Body of pancreas (tissue), 4 donors: ENCODE results near the gene PPME1. TPM values are rescaled to one million over a fixed set of nuclear protein-coding genes. Genes with fewer than 3 reads are reported as not detected.

Experiments used
- ATAC-seq: fragments of 150-250 bp; one replicate; pipeline ENCODE4 v1.9.1; 2016
- DNase-seq, 4 donors: peaks; one replicate each; pipeline ENCODE4 v3.0.0-alpha.2; 2019
- H3K27ac ChIP-seq, 4 donors: fragments of 200-600 bp; sonication (generic); 1 replicate in 3 of 4; 2 replicates in 1 of 4; pipeline versions ENCODE4 v1.5.1 to v1.6.1; 2016 to 2019; ENCODE audit warnings: mild to moderate bottlenecking in 1 of 4, mixed read lengths in 1 of 4, moderate library complexity in 1 of 4
- H3K27me3 ChIP-seq, 2 donors: fragments of 200-600 bp; sonication (generic); one replicate each; pipeline ENCODE4 v1.6.0; 2016; ENCODE audit warnings: mild to moderate bottlenecking in 1 of 2
- H3K36me3 ChIP-seq, 2 donors: fragments of 200-600 bp; sonication (generic); replicated peaks in 1 of 2; 2 replicates each; pipeline ENCODE4 v1.5.1; 2016; ENCODE audit warnings: low read depth in 2 of 2; ENCODE audit not compliant: insufficient read depth in 1 of 2
- H3K4me1 ChIP-seq: fragments of 200-600 bp; sonication (generic); one replicate; pipeline ENCODE4 v1.6.0; 2016
- H3K4me3 ChIP-seq, 2 donors: fragments of 200-600 bp; sonication (generic); 1 replicate in 1 of 2; 2 replicates in 1 of 2; pipeline ENCODE4 v1.5.1; 2016 to 2019
- H3K9me3 ChIP-seq, 3 donors: fragments of 200-600 bp; sonication (generic); 1 replicate in 2 of 3; 2 replicates in 1 of 3; pipeline ENCODE4 v1.5.1; 2016
- POLR2A ChIP-seq, 3 donors: fragments of 450-650 bp; IDR thresholded peaks; one replicate each; pipeline ENCODE4 v1.6.1; 2016; ENCODE audit warnings: antibody characterized with exemption in 3 of 3, mild to moderate bottlenecking in 2 of 3
- WGBS, 2 donors: methylation state at CpG; one replicate each; pipeline ENCODE4 v1.1.5; 2017; 5-methylcytosine and 5-hydroxymethylcytosine counted together
- intact Hi-C: fragments of 100-400 bp; cut with DNase I; formaldehyde crosslinking; loops from one replicate; pipeline ENCODE4 v1.15.1; 2023
- total RNA-seq, 2 donors: library from RNA; depleted of rRNA; stranded (reverse); fragments of >200 nt; gene quantifications; one replicate each; pipeline ENCODE4 v1.1.0, GENCODE V29; 2016
- TF ChIP-seq, protein P1 (sequence below), 7 experiments: fragments of 450-650 bp in 4 of 7; fragments of 200-600 bp in 3 of 7; sonication (generic) in 3 of 7; IDR thresholded peaks; one replicate each; pipeline ENCODE4 v1.5.1; 2016 to 2019; ENCODE audit warnings: antibody characterized with exemption in 7 of 7

Gene PPME1
- total RNA-seq, 2 donors from 2014 or later: 10.9 to 12.9 TPM

DNA sequence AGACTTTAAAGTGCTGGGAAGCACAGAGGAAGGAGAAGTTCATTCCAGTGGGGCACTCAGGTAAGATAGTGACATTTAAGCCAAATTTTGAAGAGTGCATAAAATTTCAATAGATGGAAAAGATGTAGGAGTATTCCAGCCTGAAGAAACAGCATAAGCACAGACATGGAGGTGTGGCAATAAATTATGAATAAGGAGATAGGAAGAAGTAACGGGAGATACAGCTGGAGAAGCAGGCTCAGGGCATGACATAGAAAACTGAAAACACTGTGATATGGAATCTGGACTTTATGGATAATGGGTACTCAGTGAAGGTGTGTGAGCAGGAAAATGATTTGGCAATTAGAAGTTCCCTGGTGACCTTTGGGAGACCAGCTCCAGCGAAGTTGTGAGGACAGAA, 107.0 kb downstream of the PPME1 start:
- no peaks in the 10 kb centered on the region for H3K9me3 ChIP-seq
- H3K27me3 ChIP-seq: no peaks in the 10 kb centered on the region
- no peaks in the 10 kb centered on the region for H3K4me1 ChIP-seq
- intact Hi-C loops: no loop called here
- no peaks in the 10 kb centered on the region for H3K36me3 ChIP-seq
- TF ChIP-seq, protein P1, sequence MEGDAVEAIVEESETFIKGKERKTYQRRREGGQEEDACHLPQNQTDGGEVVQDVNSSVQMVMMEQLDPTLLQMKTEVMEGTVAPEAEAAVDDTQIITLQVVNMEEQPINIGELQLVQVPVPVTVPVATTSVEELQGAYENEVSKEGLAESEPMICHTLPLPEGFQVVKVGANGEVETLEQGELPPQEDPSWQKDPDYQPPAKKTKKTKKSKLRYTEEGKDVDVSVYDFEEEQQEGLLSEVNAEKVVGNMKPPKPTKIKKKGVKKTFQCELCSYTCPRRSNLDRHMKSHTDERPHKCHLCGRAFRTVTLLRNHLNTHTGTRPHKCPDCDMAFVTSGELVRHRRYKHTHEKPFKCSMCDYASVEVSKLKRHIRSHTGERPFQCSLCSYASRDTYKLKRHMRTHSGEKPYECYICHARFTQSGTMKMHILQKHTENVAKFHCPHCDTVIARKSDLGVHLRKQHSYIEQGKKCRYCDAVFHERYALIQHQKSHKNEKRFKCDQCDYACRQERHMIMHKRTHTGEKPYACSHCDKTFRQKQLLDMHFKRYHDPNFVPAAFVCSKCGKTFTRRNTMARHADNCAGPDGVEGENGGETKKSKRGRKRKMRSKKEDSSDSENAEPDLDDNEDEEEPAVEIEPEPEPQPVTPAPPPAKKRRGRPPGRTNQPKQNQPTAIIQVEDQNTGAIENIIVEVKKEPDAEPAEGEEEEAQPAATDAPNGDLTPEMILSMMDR (IDR thresholded peaks at IDR 0.05): no peak
- no peak for TF ChIP-seq POLR2A (IDR thresholded peaks at IDR 0.05)
- H3K27ac ChIP-seq: no peak overlapping the region
- DNase-seq (no peak), ATAC-seq (no peak)
- 90 to 94% methylated on average over 2 of the region's 2 CpGs for WGBS, 2 donors
- no peak overlapping the region for H3K4me3 ChIP-seq

DNA sequence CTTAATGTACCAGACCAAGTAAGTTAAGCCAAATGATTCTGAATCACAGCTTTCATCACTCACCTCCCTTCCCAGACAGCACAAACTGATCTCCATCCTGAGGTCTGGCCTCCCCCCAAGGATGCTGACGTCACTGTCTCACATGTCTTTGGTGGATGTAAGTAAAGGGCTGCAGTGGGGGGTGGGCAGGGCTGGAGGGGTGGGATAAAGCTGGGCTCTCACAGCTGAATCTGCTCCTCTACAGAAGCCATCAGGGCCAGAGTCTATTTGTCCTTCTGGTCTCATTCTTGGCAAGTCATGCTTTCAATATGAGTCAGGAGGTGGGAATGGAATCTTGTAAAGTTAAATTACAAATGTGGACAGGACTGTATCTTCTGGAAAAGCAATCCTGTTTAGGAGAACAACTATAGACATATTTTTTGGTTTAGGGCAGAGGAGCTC, 107.7 kb downstream of the PPME1 start:
- DNase-seq: peak; percentile 31 to 63 (median 41)
- Histone ChIP-seq H3K27me3 (no peaks in the 10 kb centered on the region), H3K4me3 (no peak overlapping the region), H3K27ac (no peak overlapping the region), H3K36me3 (no peaks in the 10 kb centered on the region), H3K4me1 (peaks cover 2% of the 10 kb centered on the region), H3K9me3 (no peaks in the 10 kb centered on the region)
- WGBS, 2 donors: 71 to 83% methylated on average over 1 of the region's 1 CpG
- intact Hi-C loops: no loop called here
- TF ChIP-seq, protein P1 (IDR thresholded peaks at IDR 0.05): no peak
- TF ChIP-seq POLR2A (IDR thresholded peaks at IDR 0.05): no peak
- ATAC-seq: peak; percentile 56

DNA sequence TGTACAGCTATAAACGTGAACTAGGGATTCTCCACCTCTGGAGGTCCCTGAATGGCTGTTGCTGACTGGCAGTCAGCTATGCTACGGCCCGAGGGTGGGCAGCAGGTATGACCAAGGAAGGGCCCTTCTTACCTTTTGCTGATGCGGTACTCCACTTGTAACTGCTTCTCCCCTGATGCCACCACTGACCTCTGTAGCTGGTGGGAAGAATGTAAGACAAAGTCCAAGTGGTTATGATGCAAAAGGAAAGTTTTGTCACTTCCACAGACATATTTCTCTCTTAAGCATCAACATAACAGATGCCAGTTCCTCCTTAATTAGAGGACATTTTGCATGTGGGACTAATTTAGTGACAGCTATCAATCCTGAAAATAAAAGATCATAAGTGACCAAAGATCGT, 108.2 kb downstream of the PPME1 start:
- Histone ChIP-seq H3K27ac (no peak overlapping the region), H3K36me3 (no peaks in the 10 kb centered on the region), H3K9me3 (no peaks in the 10 kb centered on the region), H3K4me3 (no peak overlapping the region), H3K27me3 (no peaks in the 10 kb centered on the region), H3K4me1 (peaks cover 7% of the 10 kb centered on the region)
- 74 to 84% methylated on average over 5 of the region's 5 CpGs for WGBS, 2 donors
- ATAC-seq (no peak), DNase-seq (no peak)
- intact Hi-C loops: no loop called here
- TF ChIP-seq, protein P1 (IDR thresholded peaks at IDR 0.05): no peak
- no peak for TF ChIP-seq POLR2A (IDR thresholded peaks at IDR 0.05)

DNA sequence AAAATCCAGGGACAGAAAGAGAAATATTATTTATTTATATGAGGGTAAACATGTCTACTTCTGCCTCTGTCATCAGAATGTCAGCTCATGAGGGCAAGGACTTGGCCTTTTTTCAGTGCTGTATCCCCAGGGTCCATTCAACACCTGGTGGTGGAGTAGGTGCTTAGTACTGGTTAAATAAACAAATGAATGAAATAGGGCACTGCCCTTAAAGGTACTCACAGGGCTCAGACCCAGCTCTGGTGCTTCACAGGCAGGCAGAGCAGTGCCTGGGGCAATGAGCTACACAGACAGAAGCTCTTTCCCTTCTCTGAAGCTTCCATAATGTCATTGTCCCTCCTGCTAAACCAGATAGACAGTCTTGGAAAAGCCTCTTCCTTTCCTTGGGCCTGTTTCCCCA, 109.4 kb downstream of the PPME1 start:
- intact Hi-C loops: no loop called here
- Histone ChIP-seq H3K27me3 (no peaks in the 10 kb centered on the region), H3K4me3 (no peak overlapping the region), H3K4me1 (peaks cover 8% of the 10 kb centered on the region), H3K9me3 (no peaks in the 10 kb centered on the region), H3K36me3 (no peaks in the 10 kb centered on the region), H3K27ac (no peak overlapping the region)
- DNase-seq: no peak
- no peak for ATAC-seq
- TF ChIP-seq POLR2A (IDR thresholded peaks at IDR 0.05): no peak
- TF ChIP-seq, protein P1 (IDR thresholded peaks at IDR 0.05): no peak

DNA sequence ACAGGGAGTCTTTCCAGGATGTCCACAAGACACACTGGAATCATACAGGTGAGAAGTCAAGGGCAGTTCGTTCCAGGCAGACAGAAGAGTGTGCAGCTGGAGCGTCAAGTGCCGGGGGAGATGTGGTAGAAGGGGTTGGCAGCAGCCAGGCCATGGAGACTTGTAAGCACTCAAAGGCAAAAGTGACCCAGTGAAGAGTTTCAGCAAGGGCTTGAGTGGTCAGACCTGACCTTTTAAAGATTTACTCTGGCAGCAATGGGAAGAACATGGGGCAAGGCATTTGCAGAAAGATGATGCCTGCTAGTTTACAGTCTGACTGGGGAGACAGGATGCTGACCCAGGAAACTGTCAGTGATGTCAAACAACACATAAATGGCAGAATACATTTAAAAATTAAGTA, 111.3 kb downstream of the PPME1 start:
- no peak for TF ChIP-seq POLR2A (IDR thresholded peaks at IDR 0.05)
- TF ChIP-seq, protein P1 (IDR thresholded peaks at IDR 0.05): no peak
- intact Hi-C loops: no loop called here
- no peak overlapping the region for H3K4me3 ChIP-seq
- WGBS, 2 donors: 86 to 90% methylated on average over 3 of the region's 3 CpGs
- H3K27me3 ChIP-seq: no peaks in the 10 kb centered on the region
- ATAC-seq (no peak), DNase-seq (no peak)
- no peaks in the 10 kb centered on the region for H3K9me3 ChIP-seq
- peaks cover 8% of the 10 kb centered on the region for H3K4me1 ChIP-seq
- no peaks in the 10 kb centered on the region for H3K36me3 ChIP-seq
- no peak overlapping the region for H3K27ac ChIP-seq
